Lung (tissue), 12 donors: ENCODE data around the gene MRPL27. TPM values are rescaled to one million over a fixed set of nuclear protein-coding genes. Genes with fewer than 3 reads are reported as not detected.

Source experiments
- ATAC-seq: fragments of 200-7000 bp; cut with Tn5 transposase; one replicate; pipeline ENCODE4 v1.9.1; 2020; ENCODE audit warnings: moderate number of reproducible peaks; ENCODE audit not compliant: insufficient read depth, low FRiP score
- DNase-seq, 3 donors: peaks; one replicate each; pipeline ENCODE4 v3.0.0-alpha.2; 2013 to 2017
- H3K27ac ChIP-seq, 2 donors: one replicate each; pipeline ENCODE4 v1.5.1; 2013; ENCODE audit warnings: mild to moderate bottlenecking in 2 of 2, moderate library complexity in 2 of 2, control low read depth in 1 of 2, inconsistent platforms in 1 of 2, low read depth in 1 of 2, low read length in 1 of 2
- H3K27me3 ChIP-seq, 3 donors: one replicate each; pipeline ENCODE4 v1.5.1; 2013; ENCODE audit warnings: low read length in 2 of 3; ENCODE audit not compliant: control insufficient read depth in 3 of 3, insufficient read depth in 3 of 3
- H3K36me3 ChIP-seq, 4 donors: one replicate each; pipeline ENCODE4 v1.5.1; 2013; ENCODE audit warnings: low read length in 4 of 4, mild to moderate bottlenecking in 1 of 4, moderate library complexity in 1 of 4; ENCODE audit not compliant: control insufficient read depth in 4 of 4, insufficient read depth in 4 of 4
- H3K4me1 ChIP-seq, 5 donors: one replicate each; pipeline ENCODE4 v1.5.1; 2013; ENCODE audit warnings: low read length in 5 of 5, mild to moderate bottlenecking in 2 of 5, moderate library complexity in 1 of 5; ENCODE audit not compliant: control insufficient read depth in 5 of 5, insufficient read depth in 5 of 5
- H3K4me3 ChIP-seq: one replicate; pipeline ENCODE4 v1.5.1; 2013; ENCODE audit warnings: mild to moderate bottlenecking, control low read depth, moderate library complexity
- H3K9ac ChIP-seq, 2 donors: one replicate each; pipeline ENCODE4 v1.5.1; 2013; ENCODE audit warnings: low read length in 2 of 2, control low read depth in 1 of 2; ENCODE audit not compliant: insufficient read depth in 1 of 2
- H3K9me3 ChIP-seq, 4 donors: one replicate each; pipeline ENCODE4 v1.5.1; 2013; ENCODE audit warnings: low read length in 3 of 4, mild to moderate bottlenecking in 1 of 4, moderate library complexity in 1 of 4; ENCODE audit not compliant: control insufficient read depth in 4 of 4, insufficient read depth in 3 of 4
- WGBS, 2 donors: extraction: QIAGEN DNeasy Blood & Tissue Kit; methylation state at CpG; one replicate each; pipeline ENCODE4 v1.1.7; 2013; 5-methylcytosine and 5-hydroxymethylcytosine counted together
- polyA plus RNA-seq, 2 donors: library from polyadenylated mRNA; stranded (reverse); fragments of 200-250 nt; gene quantifications; one replicate each; pipeline ENCODE4 v1.2.1, GENCODE V29; 2013
- total RNA-seq, 2 donors: library from RNA; depleted of rRNA in 1 of 2; stranded (reverse); fragments of >200 nt in 1 of 2; gene quantifications; one replicate each; pipeline ENCODE4 v1.2.1, GENCODE V29; 2014 to 2021
- TF ChIP-seq, protein P1 (sequence below): IDR thresholded peaks from 2 replicates; pipeline ENCODE4 v1.5.1; 2012; ENCODE audit warnings: mild to moderate bottlenecking; ENCODE audit errors: control extremely low read depth, extremely low read depth
- donor health status: control.
- donor health status: control.
- donor health status: Bipolar disorder and iron deficiency.
- donor health status: healthy.
- donor health status: DM: yes; HTN: yes; CAD: no.

MRPL27 gene
- total and polyA plus RNA-seq, 4 donors: 33.5 to 176 (median 78.4) TPM

DNA sequence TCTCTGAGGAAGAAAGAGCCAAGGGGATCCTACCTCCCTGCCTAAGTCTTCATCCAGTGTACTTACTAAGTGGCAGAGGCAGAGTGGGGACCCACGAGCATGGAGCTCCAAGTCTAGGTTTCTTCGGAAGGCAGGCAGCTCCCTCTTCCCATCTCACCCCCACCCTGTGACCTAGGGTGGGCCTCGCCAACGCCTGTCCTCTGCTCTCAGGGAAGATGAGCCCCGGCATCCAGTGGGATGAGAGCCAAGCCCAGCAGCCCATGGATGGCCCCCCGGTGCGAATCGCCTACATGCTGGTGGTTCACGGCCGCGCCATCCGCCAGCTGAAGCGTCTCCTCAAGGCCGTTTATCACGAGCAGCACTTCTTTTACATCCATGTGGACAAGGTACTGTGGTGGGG, 18.8 kb downstream of the MRPL27 start:
- Histone ChIP-seq H3K4me3 (no peak overlapping the region), H3K9me3 (no peaks in the 10 kb centered on the region), H3K27ac (no peak overlapping the region), H3K27me3 (no peaks in the 10 kb centered on the region), H3K4me1 (no peaks in the 10 kb centered on the region), H3K36me3 (peaks cover 0 to 57% (median 25%) of the 10 kb centered on the region in 4 donors), H3K9ac (no peak overlapping the region)
- no peak for ATAC-seq
- TF ChIP-seq, protein P1, sequence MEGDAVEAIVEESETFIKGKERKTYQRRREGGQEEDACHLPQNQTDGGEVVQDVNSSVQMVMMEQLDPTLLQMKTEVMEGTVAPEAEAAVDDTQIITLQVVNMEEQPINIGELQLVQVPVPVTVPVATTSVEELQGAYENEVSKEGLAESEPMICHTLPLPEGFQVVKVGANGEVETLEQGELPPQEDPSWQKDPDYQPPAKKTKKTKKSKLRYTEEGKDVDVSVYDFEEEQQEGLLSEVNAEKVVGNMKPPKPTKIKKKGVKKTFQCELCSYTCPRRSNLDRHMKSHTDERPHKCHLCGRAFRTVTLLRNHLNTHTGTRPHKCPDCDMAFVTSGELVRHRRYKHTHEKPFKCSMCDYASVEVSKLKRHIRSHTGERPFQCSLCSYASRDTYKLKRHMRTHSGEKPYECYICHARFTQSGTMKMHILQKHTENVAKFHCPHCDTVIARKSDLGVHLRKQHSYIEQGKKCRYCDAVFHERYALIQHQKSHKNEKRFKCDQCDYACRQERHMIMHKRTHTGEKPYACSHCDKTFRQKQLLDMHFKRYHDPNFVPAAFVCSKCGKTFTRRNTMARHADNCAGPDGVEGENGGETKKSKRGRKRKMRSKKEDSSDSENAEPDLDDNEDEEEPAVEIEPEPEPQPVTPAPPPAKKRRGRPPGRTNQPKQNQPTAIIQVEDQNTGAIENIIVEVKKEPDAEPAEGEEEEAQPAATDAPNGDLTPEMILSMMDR: no peak
- DNase-seq: no peak
- 94 to 98% methylated on average over 15 of the region's 15 CpGs for WGBS, 2 donors

DNA sequence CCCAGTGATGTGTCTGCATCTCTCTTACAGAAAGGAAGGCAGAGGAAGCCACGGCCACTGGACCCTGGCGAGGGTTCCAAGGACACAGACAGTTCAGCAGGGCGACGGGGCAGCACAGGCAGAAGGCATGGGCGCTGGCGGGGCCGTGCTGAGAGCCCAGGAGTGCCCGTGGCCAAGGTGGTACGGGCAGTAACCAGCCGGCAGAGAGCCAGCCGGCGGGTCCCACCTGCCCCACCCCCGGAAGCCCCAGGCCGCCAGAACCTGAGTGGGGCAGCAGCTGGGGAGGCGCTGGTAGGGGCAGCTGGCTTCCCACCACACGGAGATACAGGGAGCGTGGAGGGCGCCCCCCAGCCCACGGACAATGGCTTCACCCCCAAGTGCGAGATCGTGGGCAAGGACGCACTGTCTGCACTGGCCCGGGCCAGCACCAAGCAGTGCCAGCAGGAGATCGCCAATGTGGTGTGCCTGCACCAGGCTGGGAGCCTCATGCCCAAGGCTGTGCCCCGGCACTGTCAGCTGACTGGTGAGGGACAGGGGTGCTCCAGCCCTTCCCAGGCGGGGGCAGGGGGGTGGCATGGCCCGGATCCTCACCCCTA, 19.3 kb downstream of the MRPL27 start:
- H3K9me3 ChIP-seq: no peaks in the 10 kb centered on the region
- no peak overlapping the region for H3K4me3 ChIP-seq
- H3K27me3 ChIP-seq: no peaks in the 10 kb centered on the region
- no peak for DNase-seq
- TF ChIP-seq, protein P1: no peak
- WGBS, 2 donors: 95 to 97% methylated on average over 21 to 27 of the region's 27 CpGs
- no peak overlapping the region for H3K9ac ChIP-seq
- H3K4me1 ChIP-seq: no peaks in the 10 kb centered on the region
- peaks cover 0 to 55% (median 24%) of the 10 kb centered on the region in 4 donors for H3K36me3 ChIP-seq
- ATAC-seq: no peak
- no peak overlapping the region for H3K27ac ChIP-seq

DNA sequence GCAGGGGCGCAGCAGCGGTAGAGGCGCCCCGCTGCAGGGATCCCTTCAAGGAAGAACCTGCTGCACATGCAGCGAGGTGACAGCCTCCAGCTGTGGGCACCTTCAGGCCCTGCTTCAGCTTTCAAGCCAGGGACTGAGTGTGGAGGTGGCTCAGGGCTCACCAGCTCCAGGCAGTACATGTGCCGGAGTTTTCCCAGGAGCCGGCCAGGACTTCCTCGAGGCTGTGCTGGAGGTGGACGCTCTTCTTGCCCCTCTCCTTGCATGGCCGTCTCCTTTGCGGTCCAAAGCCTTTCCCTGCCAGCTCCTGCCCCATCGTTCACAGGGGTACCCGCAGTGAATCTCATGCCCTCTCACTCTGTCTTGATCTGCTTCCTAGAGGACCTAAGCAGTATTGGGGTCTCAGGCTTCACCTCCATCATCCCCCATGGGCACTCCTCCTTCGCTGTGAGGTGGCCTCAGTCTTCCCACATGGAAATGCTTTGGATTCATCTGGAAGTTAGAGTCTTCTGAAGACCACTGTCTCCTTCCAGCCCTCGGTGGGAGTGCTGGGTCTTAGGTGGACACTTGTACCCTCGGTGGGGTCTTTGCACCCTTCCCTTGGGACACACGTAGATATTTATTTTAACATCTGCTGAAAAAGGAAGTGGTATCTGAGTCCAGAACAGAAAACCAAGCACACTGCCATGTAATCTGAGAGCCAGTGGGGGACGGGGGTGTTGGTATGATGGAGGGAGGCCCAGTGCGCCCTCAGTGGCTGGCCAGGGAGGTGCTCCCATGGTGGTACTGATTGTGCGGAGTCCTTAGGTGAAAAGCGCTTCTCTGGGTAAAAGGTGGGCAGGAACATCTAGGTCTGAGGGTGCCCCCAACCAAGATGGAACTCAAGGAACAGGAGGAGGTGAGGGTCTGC, 20.0 kb downstream of the MRPL27 start:
- H3K4me3 ChIP-seq: no peak overlapping the region
- H3K9ac ChIP-seq: no peak overlapping the region
- H3K27me3 ChIP-seq: no peaks in the 10 kb centered on the region
- H3K9me3 ChIP-seq: no peaks in the 10 kb centered on the region
- ATAC-seq: no peak
- 94 to 97% methylated on average over 20 to 21 of the region's 21 CpGs for WGBS, 2 donors
- no peak overlapping the region for H3K27ac ChIP-seq
- TF ChIP-seq, protein P1: no peak
- peaks cover 0 to 3% (median 0%) of the 10 kb centered on the region in 5 donors for H3K4me1 ChIP-seq
- H3K36me3 ChIP-seq: peaks cover 0 to 49% (median 18%) of the 10 kb centered on the region in 4 donors
- no peak for DNase-seq
